Psoas muscle (tissue), 8 donors: ENCODE measurements around the gene NLGN1. TPM values are rescaled to one million over a fixed set of nuclear protein-coding genes. Genes with fewer than 3 reads are reported as not detected.

Experiments used
- ATAC-seq, 4 donors: fragments of 200-7000 bp; cut with Tn5 transposase; one replicate each; pipeline ENCODE4 v1.9.1; 2020; ENCODE audit warnings: moderate library complexity in 3 of 4, mild to moderate bottlenecking in 2 of 4
- DNase-seq, 2 donors: peaks; one replicate each; pipeline ENCODE4 v3.0.0-alpha.2; 2020
- H3K27ac ChIP-seq: fragments of 200-600 bp; one replicate; pipeline ENCODE4 v1.8.0; 2022
- H3K27me3 ChIP-seq, 3 donors: fragments of 200-600 bp in 1 of 3; one replicate each; pipeline versions ENCODE4 v1.6.1 to v1.8.0; 2013 to 2022; ENCODE audit warnings: low read length in 2 of 3, mild to moderate bottlenecking in 2 of 3, moderate library complexity in 1 of 3; ENCODE audit not compliant: insufficient read depth in 3 of 3
- H3K36me3 ChIP-seq, 2 donors: fragments of 200-600 bp in 1 of 2; one replicate each; pipeline versions ENCODE4 v1.6.1 to v1.8.0; 2013 to 2022; ENCODE audit warnings: low read depth in 1 of 2, mild to moderate bottlenecking in 1 of 2, moderate library complexity in 1 of 2; ENCODE audit not compliant: insufficient read depth in 1 of 2
- H3K4me1 ChIP-seq: fragments of 200-600 bp; one replicate; pipeline ENCODE4 v1.8.0; 2022
- H3K4me3 ChIP-seq: fragments of 200-600 bp; one replicate; pipeline ENCODE4 v1.8.0; 2022; ENCODE audit warnings: mild to moderate bottlenecking
- H3K9me3 ChIP-seq: fragments of 200-600 bp; one replicate; pipeline ENCODE4 v1.8.0; 2022
- CTCF ChIP-seq: fragments of 200-600 bp; IDR thresholded peaks from one replicate; pipeline ENCODE4 v1.8.0; 2022; ENCODE audit warnings: antibody characterized with exemption
- WGBS, 3 donors: extraction: QIAGEN DNeasy Blood & Tissue Kit; methylation state at CpG; one replicate each; pipeline versions ENCODE4 v1.1.6 to v1.1.7; 2013; 5-methylcytosine and 5-hydroxymethylcytosine counted together
- intact Hi-C, 2 donors: fragments of 100-400 bp; cut with DNase I; formaldehyde crosslinking; loops; one replicate each; pipeline versions ENCODE4 v1.11.0 to v1.14.2; 2022
- polyA plus RNA-seq, 3 donors: library from polyadenylated mRNA; stranded (reverse); fragments of 200-250 nt; gene quantifications; one replicate each; pipeline ENCODE4 v1.2.3, GENCODE V29; 2013
- total RNA-seq, 4 donors: library from RNA; stranded (reverse); fragmentation: NEBNext Ultra II Directional in 2 of 4; extraction: Animal tissue kit (Norgen Biotek cat#: 25700) in 2 of 4; gene quantifications; one replicate each; pipeline versions ENCODE4 v1.2.1 to v1.2.4, GENCODE V29; 2021 to 2023
- donor health status: healthy with polysubstance abuse.
- donor health status: DM: no; HTN: no; CAD: no; lungs with moderate emphysema.
- donor health status: Bipolar disorder and iron deficiency.
- donor health status: healthy.
- donor health status: DM: yes; HTN: yes; CAD: no.
- donor health status: DM: no; HTN: no; CAD: no.
- donor health status: DM: no; HTN: no; CAD: no.
- donor health status: DM: yes; HTN: yes; CAD: no.

Gene NLGN1
- total and polyA plus RNA-seq, 7 donors: 0.04 to 1.0 (median 0.54) TPM

- H3K4me1 ChIP-seq: no peaks in the 10 kb centered on the region
- no peak for DNase-seq
- H3K27me3 ChIP-seq: no peaks in the 10 kb centered on the region
- H3K4me3 ChIP-seq: no peak overlapping the region
- TF ChIP-seq CTCF: no peak
- no peak overlapping the region for H3K27ac ChIP-seq
- intact Hi-C loops: no loop called here
- no peak for ATAC-seq
- H3K9me3 ChIP-seq: no peaks in the 10 kb centered on the region
- no peaks in the 10 kb centered on the region for H3K36me3 ChIP-seq
- WGBS, 3 donors: 84 to 97% (median 91%) methylated on average over 1 of the region's 1 CpG
Observed at GRCh38 chr3:173750591-173750990, 353.0 kb downstream of the NLGN1 start.

- Histone ChIP-seq H3K4me1 (no peaks in the 10 kb centered on the region), H3K36me3 (no peaks in the 10 kb centered on the region), H3K27me3 (no peaks in the 10 kb centered on the region), H3K27ac (no peak overlapping the region), H3K9me3 (no peaks in the 10 kb centered on the region), H3K4me3 (no peak overlapping the region)
- no peak for TF ChIP-seq CTCF
- ATAC-seq (no peak), DNase-seq (no peak)
- intact Hi-C loops: no loop called here
Observed at GRCh38 chr3:173753593-173753992, 356.0 kb downstream of the NLGN1 start.

- no peaks in the 10 kb centered on the region for H3K36me3 ChIP-seq
- ATAC-seq (no peak), DNase-seq (no peak)
- no peak for TF ChIP-seq CTCF
- no peaks in the 10 kb centered on the region for H3K27me3 ChIP-seq
- H3K27ac ChIP-seq: no peak overlapping the region
- no peak overlapping the region for H3K4me3 ChIP-seq
- H3K4me1 ChIP-seq: no peaks in the 10 kb centered on the region
- no peaks in the 10 kb centered on the region for H3K9me3 ChIP-seq
- intact Hi-C loops: no loop called here
Observed at GRCh38 chr3:173755161-173755560, 357.6 kb downstream of the NLGN1 start.

- Histone ChIP-seq H3K4me3 (no peak overlapping the region), H3K27ac (no peak overlapping the region), H3K4me1 (no peaks in the 10 kb centered on the region), H3K9me3 (no peaks in the 10 kb centered on the region), H3K36me3 (no peaks in the 10 kb centered on the region), H3K27me3 (no peaks in the 10 kb centered on the region)
- DNase-seq (no peak), ATAC-seq (no peak)
- intact Hi-C loops: no loop called here
- WGBS, 3 donors: 67 to 73% (median 73%) methylated on average over 4 of the region's 4 CpGs
- TF ChIP-seq CTCF: no peak
Observed at GRCh38 chr3:173761161-173761560, 363.6 kb downstream of the NLGN1 start.

- Histone ChIP-seq H3K27ac (no peak overlapping the region), H3K36me3 (no peaks in the 10 kb centered on the region), H3K27me3 (no peaks in the 10 kb centered on the region), H3K4me1 (no peaks in the 10 kb centered on the region), H3K4me3 (no peak overlapping the region), H3K9me3 (no peaks in the 10 kb centered on the region)
- ATAC-seq: no peak
- TF ChIP-seq CTCF: no peak
- no peak for DNase-seq
- 76 to 85% (median 79%) methylated on average over 4 of the region's 4 CpGs for WGBS, 3 donors
- intact Hi-C loops: no loop called here
Observed at GRCh38 chr3:173762501-173762900, 365.0 kb downstream of the NLGN1 start.
